Stimulated activated effector memory CD8-positive, alpha-beta T cell treated with anti-CD3 and anti-CD28 coated beads, Interleukin-12 subunit alpha, Interleukin-12 subunit beta, amount 100 ng/mL, for 72 hours (primary cell): Measurements from ENCODE around the gene HMG20B.

Source experiments
- ATAC-seq: fragments of 150-1000 bp; cut with Tn5 transposase; 2 replicates; pipeline ENCODE4 v1.10.0; 2021
- DNase-seq, 2 donors: peaks; one replicate each; pipeline ENCODE4 v3.0.0; 2021 to 2022; ENCODE audit warnings: low spot score in 2 of 2
- H3K27ac Mint-ChIP-seq: one replicate; pipeline ENCODE4 v1.8.0; 2022; ENCODE audit warnings: mild to moderate bottlenecking, mixed read lengths
- H3K36me3 Mint-ChIP-seq: one replicate; pipeline ENCODE4 v1.8.0; 2022; ENCODE audit warnings: mild to moderate bottlenecking, mixed read lengths
- H3K4me1 Mint-ChIP-seq: one replicate; pipeline ENCODE4 v1.8.0; 2022; ENCODE audit warnings: mixed read lengths
- H3K4me3 Mint-ChIP-seq: one replicate; pipeline ENCODE4 v1.8.0; 2022; ENCODE audit warnings: mild to moderate bottlenecking, mixed read lengths
- H3K9me3 Mint-ChIP-seq: one replicate; pipeline ENCODE4 v1.8.0; 2022; ENCODE audit warnings: mixed read lengths

HMG20B gene

GRCh38 chr19:3604227-3604986 lies 31.7 kb downstream of the HMG20B start:
- H3K9me3 Mint-ChIP-seq, result no peaks in the 10 kb centered on the region
- peaks cover 10% of the 10 kb centered on the region for H3K4me1 Mint-ChIP-seq
- H3K36me3 Mint-ChIP-seq, result no peaks in the 10 kb centered on the region
- no peak overlapping the region for H3K27ac Mint-ChIP-seq
- ATAC-seq, result peak; percentile 17
- no peak overlapping the region for H3K4me3 Mint-ChIP-seq
- peak in 1 of 2 donors; percentile 64 for DNase-seq

- peaks cover 10% of the 10 kb centered on the region for H3K4me1 Mint-ChIP-seq
- ATAC-seq (peak; percentile 58), DNase-seq (no peak)
- H3K36me3 Mint-ChIP-seq, result peaks cover under 1% of the 10 kb centered on the region
- H3K27ac Mint-ChIP-seq, result no peak overlapping the region
- H3K9me3 Mint-ChIP-seq, result no peaks in the 10 kb centered on the region
- H3K4me3 Mint-ChIP-seq, result no peak overlapping the region
Observed at GRCh38 chr19:3604987-3605343, 32.2 kb downstream of the HMG20B start.

- Mint-ChIP-seq H3K4me3 (no peak overlapping the region), H3K27ac (no peak overlapping the region), H3K9me3 (no peaks in the 10 kb centered on the region), H3K4me1 (peaks cover 10% of the 10 kb centered on the region), H3K36me3 (peaks cover 4% of the 10 kb centered on the region)
- no peak for ATAC-seq
- no peak for DNase-seq
Observed at GRCh38 chr19:3605361-3605760, 32.6 kb downstream of the HMG20B start.

GRCh38 chr19:3605770-3606169 lies 33.0 kb downstream of the HMG20B start:
- Mint-ChIP-seq H3K27ac (no peak overlapping the region), H3K9me3 (no peaks in the 10 kb centered on the region)
- ATAC-seq, result no peak

GRCh38 chr19:3606174-3606689 lies 33.5 kb downstream of the HMG20B start:
- no peak overlapping the region for H3K27ac Mint-ChIP-seq
- peaks cover 4% of the 10 kb centered on the region for H3K36me3 Mint-ChIP-seq
- peaks cover 10% of the 10 kb centered on the region for H3K4me1 Mint-ChIP-seq
- no peak overlapping the region for H3K4me3 Mint-ChIP-seq
- DNase-seq, result no peak
- peak; percentile 69 for ATAC-seq
- no peaks in the 10 kb centered on the region for H3K9me3 Mint-ChIP-seq

More at GRCh38 chr19:3605770-3606169, 33.0 kb downstream of the HMG20B start:
- H3K4me1 Mint-ChIP-seq, result peaks cover 10% of the 10 kb centered on the region
- no peak overlapping the region for H3K4me3 Mint-ChIP-seq
- DNase-seq, result no peak
- H3K36me3 Mint-ChIP-seq, result peaks cover 4% of the 10 kb centered on the region

- Mint-ChIP-seq H3K4me1 (peaks cover 10% of the 10 kb centered on the region), H3K9me3 (no peaks in the 10 kb centered on the region), H3K4me3 (no peak within 1 kb of the TSS), H3K36me3 (peaks cover 7% of the 10 kb centered on the region), H3K27ac (no peak within 1 kb of the TSS)
- DNase-seq, result peak; percentile 56 to 78
- peak; percentile 65 for ATAC-seq
Observed at GRCh38 chr19:3606690-3607289, 34.0 kb downstream of the HMG20B start, which contains the start of gene TBXA2R. Gene TBXA2R, minus strand, starts transcription at chr19:3606875. Its CDS starts 6,241 bp downstream, at chr19:3600634.

GRCh38 chr19:3607303-3608078 lies 34.7 kb downstream of the HMG20B start:
- no peaks in the 10 kb centered on the region for H3K9me3 Mint-ChIP-seq
- H3K27ac Mint-ChIP-seq, result peak overlapping the region; percentile 7
- H3K36me3 Mint-ChIP-seq, result peaks cover 11% of the 10 kb centered on the region
- ATAC-seq (no peak), DNase-seq (no peak)
- H3K4me3 Mint-ChIP-seq, result no peak overlapping the region
- peaks cover 10% of the 10 kb centered on the region for H3K4me1 Mint-ChIP-seq

GRCh38 chr19:3608079-3608641 lies 35.4 kb downstream of the HMG20B start:
- DNase-seq, result no peak
- Mint-ChIP-seq H3K4me3 (no peak overlapping the region), H3K36me3 (peaks cover 11% of the 10 kb centered on the region), H3K27ac (peak overlapping the region; percentile 7), H3K4me1 (peaks cover 10% of the 10 kb centered on the region), H3K9me3 (no peaks in the 10 kb centered on the region)
- no peak for ATAC-seq

GRCh38 chr19:3608750-3609322 lies 36.1 kb downstream of the HMG20B start:
- Mint-ChIP-seq H3K27ac (no peak overlapping the region), H3K4me3 (no peak overlapping the region), H3K9me3 (no peaks in the 10 kb centered on the region), H3K36me3 (peaks cover 11% of the 10 kb centered on the region), H3K4me1 (peaks cover 10% of the 10 kb centered on the region)
- ATAC-seq (no peak), DNase-seq (no peak)

GRCh38 chr19:3609779-3610719 lies 37.3 kb downstream of the HMG20B start:
- no peak overlapping the region for H3K4me3 Mint-ChIP-seq
- no peak overlapping the region for H3K27ac Mint-ChIP-seq
- no peaks in the 10 kb centered on the region for H3K9me3 Mint-ChIP-seq
- no peak for ATAC-seq
- DNase-seq, result no peak
- peaks cover 11% of the 10 kb centered on the region for H3K36me3 Mint-ChIP-seq
- H3K4me1 Mint-ChIP-seq, result peaks cover 10% of the 10 kb centered on the region

- Mint-ChIP-seq H3K9me3 (no peaks in the 10 kb centered on the region), H3K4me3 (no peak overlapping the region), H3K4me1 (peaks cover 10% of the 10 kb centered on the region), H3K36me3 (peaks cover 11% of the 10 kb centered on the region), H3K27ac (no peak overlapping the region)
- no peak for DNase-seq
- no peak for ATAC-seq
Observed at GRCh38 chr19:3610745-3611717, 38.3 kb downstream of the HMG20B start.

GRCh38 chr19:3611841-3612240 lies 39.1 kb downstream of the HMG20B start:
- no peaks in the 10 kb centered on the region for H3K9me3 Mint-ChIP-seq
- peaks cover 10% of the 10 kb centered on the region for H3K4me1 Mint-ChIP-seq
- DNase-seq, result no peak
- H3K36me3 Mint-ChIP-seq, result peaks cover 19% of the 10 kb centered on the region
- H3K27ac Mint-ChIP-seq, result no peak overlapping the region
- H3K4me3 Mint-ChIP-seq, result no peak overlapping the region
- ATAC-seq, result no peak

- no peak overlapping the region for H3K4me3 Mint-ChIP-seq
- DNase-seq (no peak), ATAC-seq (no peak)
- H3K36me3 Mint-ChIP-seq, result peaks cover 24% of the 10 kb centered on the region
- no peak overlapping the region for H3K27ac Mint-ChIP-seq
- no peaks in the 10 kb centered on the region for H3K9me3 Mint-ChIP-seq
- H3K4me1 Mint-ChIP-seq, result peaks cover 10% of the 10 kb centered on the region
Observed at GRCh38 chr19:3612330-3612729, 39.6 kb downstream of the HMG20B start.
